IPS DF 19.7 (cell line): ENCODE measurements around the gene OR2L5.

ENCODE experiments used
- DNase-seq: peaks from one replicate; pipeline ENCODE4 v3.0.0-alpha.2; 2013; ENCODE audit warnings: low read depth, low spot score

The OR2L5 gene

GRCh38 chr1:248013229-248013710 lies at the start of gene OR2L5:
Gene OR2L5 (plus strand): TSS chr1:248013660. CDS start chr1:248021948, 8,288 bp downstream.
- DNase-seq = no peak

- no peak for DNase-seq
These were observed 48.5 kb upstream of the OR2L5 start, which contains the start of gene OR2AK2 for GRCh38 chr1:247964933-247965332. Gene OR2AK2 (plus strand): TSS chr1:247965233. CDS start chr1:247965377, 144 bp downstream.

- DNase-seq = no peak
These were observed 46.8 kb upstream of the OR2L5 start for GRCh38 chr1:247966532-247967204.

GRCh38 chr1:247992986-247993385 lies 20.5 kb upstream of the OR2L5 start:
- DNase-seq = no peak

- no peak for DNase-seq
These were observed 14.6 kb upstream of the OR2L5 start for GRCh38 chr1:247998811-247999210.

GRCh38 chr1:248000169-248000568 lies 13.3 kb upstream of the OR2L5 start:
- DNase-seq = no peak

GRCh38 chr1:248007778-248008177 lies 5.7 kb upstream of the OR2L5 start:
- DNase-seq = no peak

- no peak for DNase-seq
These were observed 3.8 kb upstream of the OR2L5 start for GRCh38 chr1:248009681-248010080.

- DNase-seq = no peak
These were observed 2.3 kb downstream of the OR2L5 start for GRCh38 chr1:248015803-248016202.

GRCh38 chr1:248029770-248030169 lies 16.3 kb downstream of the OR2L5 start, which contains the start of gene OR2L2:
Gene OR2L2 (plus strand): TSS chr1:248030070. CDS start chr1:248038268, 8,198 bp downstream.
- no peak for DNase-seq

GRCh38 chr1:248045209-248045608 lies 31.7 kb downstream of the OR2L5 start:
- no peak for DNase-seq

- DNase-seq = no peak
These were observed 33.1 kb downstream of the OR2L5 start, which contains the start of gene OR2L3 for GRCh38 chr1:248046536-248046935. Gene OR2L3 (plus strand): TSS chr1:248046836. CDS start chr1:248060682, 13,846 bp downstream.

GRCh38 chr1:248047008-248047407 lies 33.5 kb downstream of the OR2L5 start:
- DNase-seq = no peak

GRCh38 chr1:248054671-248055070 lies 41.2 kb downstream of the OR2L5 start:
- DNase-seq = no peak

- DNase-seq = no peak
These were observed 41.8 kb downstream of the OR2L5 start for GRCh38 chr1:248055261-248055660.

GRCh38 chr1:248065071-248065470 lies 51.6 kb downstream of the OR2L5 start:
- no peak for DNase-seq

GRCh38 chr1:248065604-248066003 lies 52.1 kb downstream of the OR2L5 start:
- no peak for DNase-seq
